Colonic mucosa (tissue), 4 donors: ENCODE data around the gene SYT4. TPM values are rescaled to one million over a fixed set of nuclear protein-coding genes. Genes with fewer than 3 reads are reported as not detected.

Source experiments
- DNase-seq: peaks from one replicate; pipeline ENCODE4 v3.0.0-alpha.2; 2020
- H3K27ac ChIP-seq: fragments of 200-600 bp; one replicate; pipeline ENCODE4 v1.8.0; 2021
- H3K27me3 ChIP-seq: fragments of 200-600 bp; one replicate; pipeline ENCODE4 v1.8.0; 2021
- H3K36me3 ChIP-seq: fragments of 200-600 bp; one replicate; pipeline ENCODE4 v1.8.0; 2021
- H3K4me1 ChIP-seq: fragments of 200-600 bp; one replicate; pipeline ENCODE4 v1.8.0; 2021; ENCODE audit warnings: mild to moderate bottlenecking
- H3K4me3 ChIP-seq: fragments of 200-600 bp; one replicate; pipeline ENCODE4 v1.8.0; 2021
- H3K9ac ChIP-seq, 2 donors: one replicate each; pipeline ENCODE4 v1.7.0; 2013; ENCODE audit warnings: control low read depth in 2 of 2, low read depth in 2 of 2, low read length in 2 of 2
- H3K9me3 ChIP-seq: fragments of 200-600 bp; one replicate; pipeline ENCODE4 v1.8.0; 2021
- intact Hi-C: fragments of 100-400 bp; cut with DNase I; formaldehyde crosslinking; loops from one replicate; pipeline ENCODE4 v1.14.1; 2022
- total RNA-seq, 2 donors: library from RNA; stranded (reverse); fragmentation: NEBNext Ultra II Directional in 1 of 2; extraction: Animal tissue kit (Norgen Biotek cat#: 25700) in 1 of 2; gene quantifications; one replicate each; pipeline ENCODE4 v1.2.1, GENCODE V29; 2021
- TF ChIP-seq, protein P1 (sequence below): fragments of 200-600 bp; IDR thresholded peaks from one replicate; pipeline ENCODE4 v1.8.0; 2022; ENCODE audit warnings: antibody characterized with exemption, mild to moderate bottlenecking
- donor health status: healthy.
- donor health status: DM: no; HTN: no; CAD: no.
- donor health status: DM: no; HTN: no; CAD: no.

SYT4 gene, protein sequence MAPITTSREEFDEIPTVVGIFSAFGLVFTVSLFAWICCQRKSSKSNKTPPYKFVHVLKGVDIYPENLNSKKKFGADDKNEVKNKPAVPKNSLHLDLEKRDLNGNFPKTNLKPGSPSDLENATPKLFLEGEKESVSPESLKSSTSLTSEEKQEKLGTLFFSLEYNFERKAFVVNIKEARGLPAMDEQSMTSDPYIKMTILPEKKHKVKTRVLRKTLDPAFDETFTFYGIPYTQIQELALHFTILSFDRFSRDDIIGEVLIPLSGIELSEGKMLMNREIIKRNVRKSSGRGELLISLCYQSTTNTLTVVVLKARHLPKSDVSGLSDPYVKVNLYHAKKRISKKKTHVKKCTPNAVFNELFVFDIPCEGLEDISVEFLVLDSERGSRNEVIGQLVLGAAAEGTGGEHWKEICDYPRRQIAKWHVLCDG
- 1 to 10 TPM in 1 of 2 donors, under 1 TPM in 1; 0.47 to 1.2 TPM for total RNA-seq

DNA sequence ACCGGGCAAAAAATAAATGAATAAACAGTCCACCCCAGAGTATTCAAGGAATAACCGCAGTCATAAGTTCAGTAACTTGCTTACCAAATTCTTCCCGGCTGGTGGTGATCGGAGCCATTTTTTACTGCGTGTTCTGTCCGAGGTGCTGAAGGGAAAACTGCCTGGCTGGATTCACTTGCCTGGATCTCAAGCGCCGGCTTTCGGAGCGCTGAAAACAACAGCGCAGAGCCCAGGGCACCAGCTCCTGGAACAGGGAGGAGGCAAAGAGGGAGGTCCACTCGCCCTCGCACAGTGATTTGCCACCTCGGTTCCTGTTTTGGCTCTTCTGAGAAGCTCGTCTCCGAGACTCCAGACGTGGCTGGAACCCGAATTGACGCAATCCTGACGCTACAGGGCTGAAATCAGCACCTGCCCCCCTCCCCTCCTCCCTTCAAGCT is at the start of gene SYT4:
Gene SYT4 (minus strand): TSS at position 327 of the 437 bp plus-strand sequence. CDS start 209 bp downstream, at position 118.
- Histone ChIP-seq H3K4me3 (no peak within 1 kb of the TSS), H3K36me3 (no peaks in the 10 kb centered on the region), H3K4me1 (no peaks in the 10 kb centered on the region), H3K27me3 (no peaks in the 10 kb centered on the region), H3K9me3 (no peaks in the 10 kb centered on the region), H3K27ac (no peak within 1 kb of the TSS), H3K9ac (no peak within 1 kb of the TSS)
- intact Hi-C loops, result loop anchor here (10.0 kb wide), 1 partner anchor 982 kb away; no protein-coding TSS in a partner anchor
- no peak for DNase-seq
- TF ChIP-seq, protein P1, sequence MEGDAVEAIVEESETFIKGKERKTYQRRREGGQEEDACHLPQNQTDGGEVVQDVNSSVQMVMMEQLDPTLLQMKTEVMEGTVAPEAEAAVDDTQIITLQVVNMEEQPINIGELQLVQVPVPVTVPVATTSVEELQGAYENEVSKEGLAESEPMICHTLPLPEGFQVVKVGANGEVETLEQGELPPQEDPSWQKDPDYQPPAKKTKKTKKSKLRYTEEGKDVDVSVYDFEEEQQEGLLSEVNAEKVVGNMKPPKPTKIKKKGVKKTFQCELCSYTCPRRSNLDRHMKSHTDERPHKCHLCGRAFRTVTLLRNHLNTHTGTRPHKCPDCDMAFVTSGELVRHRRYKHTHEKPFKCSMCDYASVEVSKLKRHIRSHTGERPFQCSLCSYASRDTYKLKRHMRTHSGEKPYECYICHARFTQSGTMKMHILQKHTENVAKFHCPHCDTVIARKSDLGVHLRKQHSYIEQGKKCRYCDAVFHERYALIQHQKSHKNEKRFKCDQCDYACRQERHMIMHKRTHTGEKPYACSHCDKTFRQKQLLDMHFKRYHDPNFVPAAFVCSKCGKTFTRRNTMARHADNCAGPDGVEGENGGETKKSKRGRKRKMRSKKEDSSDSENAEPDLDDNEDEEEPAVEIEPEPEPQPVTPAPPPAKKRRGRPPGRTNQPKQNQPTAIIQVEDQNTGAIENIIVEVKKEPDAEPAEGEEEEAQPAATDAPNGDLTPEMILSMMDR, result no peak

DNA sequence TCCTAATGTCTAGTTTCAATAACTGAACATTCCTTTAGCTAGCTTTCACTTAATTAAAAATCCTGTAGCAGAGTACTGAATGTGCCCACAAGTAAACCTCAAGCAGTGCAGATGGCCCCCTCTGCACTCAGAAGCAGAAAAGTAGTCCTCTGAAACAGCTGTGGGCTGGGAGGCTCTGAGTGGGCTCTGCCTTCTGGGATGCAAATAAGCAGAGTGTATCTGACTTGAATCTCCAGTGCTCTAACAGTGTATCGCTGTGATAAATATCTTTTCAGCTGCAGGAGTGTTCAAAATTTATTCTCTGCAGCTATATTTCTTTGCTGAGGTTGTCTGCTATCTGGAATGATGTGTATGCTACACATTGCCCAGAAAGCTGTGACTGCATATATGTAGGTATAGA is 44.8 kb upstream of the SYT4 start:
- no peaks in the 10 kb centered on the region for H3K9me3 ChIP-seq
- no peaks in the 10 kb centered on the region for H3K27me3 ChIP-seq
- H3K9ac ChIP-seq, result no peak overlapping the region
- TF ChIP-seq, protein P1, result no peak
- H3K4me1 ChIP-seq, result no peaks in the 10 kb centered on the region
- no peak overlapping the region for H3K27ac ChIP-seq
- intact Hi-C loops, result no loop called here
- DNase-seq, result no peak
- H3K4me3 ChIP-seq, result no peak overlapping the region
- H3K36me3 ChIP-seq, result no peaks in the 10 kb centered on the region

DNA sequence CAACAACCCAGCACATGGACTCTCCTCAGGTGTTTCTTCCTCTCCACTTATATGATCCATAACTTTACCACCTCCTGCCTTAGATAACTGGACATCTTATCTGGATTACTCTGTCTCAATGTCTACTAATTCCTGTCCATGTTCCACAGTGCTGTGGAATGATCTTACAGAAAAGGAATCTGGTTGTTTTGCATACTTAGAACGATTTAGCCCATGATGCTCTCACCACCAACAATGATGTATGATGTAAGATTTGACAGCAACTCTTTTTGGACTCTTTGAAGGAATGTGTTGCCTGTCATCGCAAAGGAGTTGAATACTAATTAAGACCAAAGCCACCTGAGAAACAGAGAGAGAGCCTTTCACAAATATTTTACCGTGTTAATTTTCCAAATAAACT is 37.7 kb upstream of the SYT4 start:
- no peak for DNase-seq
- TF ChIP-seq, protein P1, result no peak
- Histone ChIP-seq H3K27ac (no peak overlapping the region), H3K27me3 (no peaks in the 10 kb centered on the region), H3K9ac (no peak overlapping the region), H3K9me3 (no peaks in the 10 kb centered on the region), H3K4me3 (no peak overlapping the region), H3K36me3 (no peaks in the 10 kb centered on the region), H3K4me1 (no peaks in the 10 kb centered on the region)
- intact Hi-C loops, result no loop called here

DNA sequence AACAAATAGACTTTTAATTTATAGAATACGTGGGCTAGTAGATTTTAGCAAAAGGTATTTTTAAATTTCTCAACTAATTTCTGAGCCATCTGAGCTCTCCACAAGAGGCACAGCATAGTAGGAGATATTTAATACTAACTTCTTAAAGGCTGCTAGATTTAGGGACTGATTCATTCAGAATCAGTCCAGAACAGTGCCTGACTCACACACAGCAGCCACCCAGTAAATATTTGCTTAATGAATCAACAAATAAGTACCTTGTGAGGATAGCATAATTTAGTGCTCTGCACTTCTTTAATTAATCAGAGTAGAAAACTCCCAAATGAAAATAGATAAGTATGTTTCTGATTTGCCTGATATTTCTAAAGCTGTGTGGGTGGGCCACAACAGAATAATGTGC is 35.6 kb upstream of the SYT4 start:
- Histone ChIP-seq H3K9ac (no peak overlapping the region), H3K9me3 (no peaks in the 10 kb centered on the region), H3K36me3 (no peaks in the 10 kb centered on the region), H3K4me1 (no peaks in the 10 kb centered on the region), H3K27ac (no peak overlapping the region), H3K4me3 (no peak overlapping the region), H3K27me3 (no peaks in the 10 kb centered on the region)
- TF ChIP-seq, protein P1, result no peak
- DNase-seq, result no peak
- intact Hi-C loops, result no loop called here

DNA sequence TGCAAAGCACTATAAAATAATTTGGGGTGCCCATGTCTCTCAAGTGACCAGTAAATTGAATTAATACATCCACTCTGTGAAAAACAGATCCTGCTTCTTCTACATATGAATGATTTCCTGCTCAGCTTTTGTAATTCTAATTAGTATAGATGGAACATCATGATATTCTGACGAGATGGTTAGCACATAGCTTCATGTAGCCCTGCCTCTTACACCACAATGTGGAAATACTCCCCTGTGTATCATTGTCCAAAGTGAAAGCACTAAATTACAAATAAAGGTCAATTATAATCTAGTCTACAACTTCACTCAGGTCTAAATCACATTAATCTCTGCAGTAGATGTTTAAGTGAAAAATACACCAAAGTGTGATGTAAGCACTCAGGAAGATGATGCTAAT is 32.9 kb upstream of the SYT4 start:
- Histone ChIP-seq H3K9ac (no peak overlapping the region), H3K36me3 (no peaks in the 10 kb centered on the region), H3K4me3 (no peak overlapping the region), H3K4me1 (no peaks in the 10 kb centered on the region), H3K27me3 (no peaks in the 10 kb centered on the region), H3K27ac (no peak overlapping the region), H3K9me3 (no peaks in the 10 kb centered on the region)
- DNase-seq, result no peak
- TF ChIP-seq, protein P1, result no peak
- intact Hi-C loops, result no loop called here
